Stomach (tissue), 9 donors: Measurements from ENCODE around the gene GHRHR. TPM values are rescaled to one million over a fixed set of nuclear protein-coding genes. Genes with fewer than 3 reads are reported as not detected.
A peak's percentile ranks its signal among the peaks of the same experiment; 100 is the strongest.

Source experiments
- DNase-seq, 2 donors: peaks; one replicate each; pipeline versions ENCODE4 v3.0.0 to v3.0.0-alpha.2; 2013 to 2019
- H3K27ac ChIP-seq, 5 donors: fragments of 200-600 bp in 4 of 5; sonication (generic) in 4 of 5; one replicate each; pipeline ENCODE4 v1.5.1; 2013 to 2019; ENCODE audit warnings: mild to moderate bottlenecking in 1 of 5, moderate library complexity in 1 of 5
- H3K27me3 ChIP-seq, 3 donors: fragments of 200-600 bp; sonication (generic); one replicate each; pipeline ENCODE4 v1.5.1; 2017 to 2019; ENCODE audit warnings: mixed run types in 1 of 3
- H3K36me3 ChIP-seq, 4 donors: fragments of 200-600 bp; sonication (generic); 1 replicate in 3 of 4; 2 replicates in 1 of 4; pipeline ENCODE4 v1.5.1; 2016 to 2019
- H3K4me1 ChIP-seq, 4 donors: fragments of 200-600 bp; sonication (generic); one replicate each; pipeline ENCODE4 v1.5.1; 2016 to 2019
- H3K4me3 ChIP-seq, 4 donors: fragments of 200-600 bp; sonication (generic) in 3 of 4; one replicate each; pipeline ENCODE4 v1.5.1; 2016 to 2019; ENCODE audit warnings: mild to moderate bottlenecking in 1 of 4
- H3K9me3 ChIP-seq, 4 donors: fragments of 200-600 bp; sonication (generic); one replicate each; pipeline ENCODE4 v1.5.1; 2016 to 2019
- CTCF ChIP-seq, 7 experiments: fragments of 450-650 bp in 4 of 7; fragments of 200-600 bp in 3 of 7; sonication (generic) in 3 of 7; IDR thresholded peaks; one replicate each; pipeline ENCODE4 v1.5.1; 2016 to 2019; ENCODE audit warnings: antibody characterized with exemption in 7 of 7, control low read depth in 2 of 7, mild to moderate bottlenecking in 1 of 7
- EP300 ChIP-seq: sonication (generic); formaldehyde crosslinking; IDR thresholded peaks from one replicate; pipeline ENCODE4 v1.6.1; 2017; ENCODE audit warnings: antibody characterized with exemption
- POLR2A ChIP-seq, 4 donors: fragments of 450-650 bp; IDR thresholded peaks; one replicate each; pipeline ENCODE4 v1.6.1; 2016; ENCODE audit warnings: antibody characterized with exemption in 4 of 4, control low read depth in 2 of 4, mild to moderate bottlenecking in 1 of 4, moderate library complexity in 1 of 4
- POLR2AphosphoS5 ChIP-seq, 3 donors: sonication (generic); formaldehyde crosslinking; IDR thresholded peaks; one replicate each; pipeline ENCODE4 v1.6.1; 2016; ENCODE audit warnings: antibody characterized with exemption in 3 of 3
- WGBS, 5 donors: extraction: QIAGEN DNeasy Blood & Tissue Kit in 3 of 5; methylation state at CpG; one replicate each; pipeline versions ENCODE4 v1.1.5 to v1.1.7; 2013 to 2018; 5-methylcytosine and 5-hydroxymethylcytosine counted together
- intact Hi-C: fragments of 100-400 bp; cut with DNase I; formaldehyde crosslinking; loops from one replicate; pipeline ENCODE4 v1.15.1; 2023; ENCODE audit warnings: low total_unique reads
- polyA plus RNA-seq, 3 donors: library from polyadenylated mRNA; stranded (reverse); fragments of 200-250 nt; gene quantifications; one replicate each; pipeline ENCODE4 v1.2.3, GENCODE V29; 2013
- total RNA-seq, 5 donors: library from RNA; depleted of rRNA; stranded (reverse); fragments of >200 nt; gene quantifications; one replicate each; pipeline versions ENCODE4 v1.1.0 to v1.2.3, GENCODE V29; 2014 to 2016
- donor health status: healthy with polysubstance abuse.
- donor health status: Bipolar disorder and iron deficiency.
- donor health status: healthy.

Gene GHRHR
- total and polyA plus RNA-seq, 8 donors: 0.33 TPM; not detected in 7

DNA sequence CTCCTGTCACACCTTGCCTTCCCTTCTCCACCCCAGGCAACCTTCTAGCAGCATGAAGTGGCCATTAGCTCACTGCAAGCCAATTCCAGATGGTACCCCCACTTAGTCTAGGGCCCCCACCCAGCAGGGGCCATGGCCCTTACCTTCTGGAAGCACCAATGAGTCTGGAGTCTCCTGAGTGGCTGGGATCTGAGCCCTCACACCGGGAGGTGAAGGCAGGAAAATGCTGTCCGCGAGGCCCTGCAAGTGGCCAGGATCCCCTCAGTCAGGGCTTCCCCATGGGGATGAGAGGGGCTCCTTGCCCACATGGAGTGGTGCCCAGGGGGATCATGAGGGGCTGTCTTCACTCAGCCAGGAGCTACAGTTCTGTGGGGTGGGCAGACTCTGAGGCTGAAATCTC lies 47.5 kb upstream of the GHRHR start:
- Histone ChIP-seq H3K4me3 (peak overlapping the region in 3 of 4 donors; percentile 9 to 46 (median 34)), H3K27ac (peak overlapping the region in 3 of 5 donors; percentile 13 to 82 (median 79)), H3K36me3 (no peaks in the 10 kb centered on the region), H3K27me3 (no peaks in the 10 kb centered on the region), H3K4me1 (peaks cover 5 to 59% (median 32%) of the 10 kb centered on the region in 4 donors), H3K9me3 (no peaks in the 10 kb centered on the region)
- no peak for DNase-seq
- TF ChIP-seq POLR2A (IDR thresholded peaks at IDR 0.05): no peak
- TF ChIP-seq POLR2AphosphoS5 (IDR thresholded peaks at IDR 0.05): no peak
- TF ChIP-seq EP300: no peak
- TF ChIP-seq CTCF (IDR thresholded peaks at IDR 0.05): no peak
- intact Hi-C loops: no loop called here
- 64 to 90% (median 88%) methylated on average over 3 of the region's 3 CpGs for WGBS, 5 donors

DNA sequence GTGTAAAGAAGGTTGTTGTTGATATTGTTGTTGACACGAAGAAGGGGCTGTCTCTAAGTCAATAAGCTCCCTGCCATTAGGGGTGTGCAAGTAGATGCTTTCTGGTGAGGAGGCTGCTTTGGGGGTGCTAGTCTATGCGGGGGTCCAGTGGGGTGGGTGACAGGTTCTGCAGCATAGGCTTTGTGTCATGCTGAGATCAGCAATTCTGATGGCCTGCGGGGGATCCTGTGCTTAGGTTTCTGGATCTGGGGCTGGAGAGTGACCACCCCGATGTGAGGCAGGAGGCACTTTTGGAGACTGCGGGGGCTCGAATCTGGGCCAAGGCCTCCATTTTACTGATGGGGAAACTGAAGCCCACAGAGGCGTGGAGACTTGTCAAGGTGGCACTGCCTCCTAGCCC lies 47.0 kb upstream of the GHRHR start:
- WGBS, 5 donors: 72 to 88% (median 83%) methylated on average over 6 to 7 of the region's 7 CpGs
- H3K4me1 ChIP-seq: peaks cover 5 to 59% (median 32%) of the 10 kb centered on the region in 4 donors
- peak overlapping the region in 3 of 5 donors; percentile 13 to 82 (median 79) for H3K27ac ChIP-seq
- peak overlapping the region in 1 of 4 donors; percentile 46 for H3K4me3 ChIP-seq
- DNase-seq: no peak
- H3K9me3 ChIP-seq: no peaks in the 10 kb centered on the region
- H3K36me3 ChIP-seq: no peaks in the 10 kb centered on the region
- TF ChIP-seq CTCF (IDR thresholded peaks at IDR 0.05) (no peak), EP300 (no peak), POLR2A (IDR thresholded peaks at IDR 0.05) (no peak), POLR2AphosphoS5 (IDR thresholded peaks at IDR 0.05) (no peak)
- intact Hi-C loops: no loop called here
- H3K27me3 ChIP-seq: no peaks in the 10 kb centered on the region

- peak overlapping the region in 2 of 5 donors; percentile 79 to 82 for H3K27ac ChIP-seq
- peaks cover 0 to 5% (median 1%) of the 10 kb centered on the region in 4 donors for H3K36me3 ChIP-seq
- no peak for DNase-seq
- H3K4me3 ChIP-seq: no peak overlapping the region
- WGBS, 5 donors: 77 to 90% (median 89%) methylated on average over 4 of the region's 4 CpGs
- H3K27me3 ChIP-seq: no peaks in the 10 kb centered on the region
- no peak for TF ChIP-seq CTCF (IDR thresholded peaks at IDR 0.05)
- no peak for TF ChIP-seq EP300
- no peak for TF ChIP-seq POLR2A (IDR thresholded peaks at IDR 0.05)
- TF ChIP-seq POLR2AphosphoS5 (IDR thresholded peaks at IDR 0.05): no peak
- H3K9me3 ChIP-seq: no peaks in the 10 kb centered on the region
- H3K4me1 ChIP-seq: peaks cover 5 to 65% (median 32%) of the 10 kb centered on the region in 4 donors
- intact Hi-C loops: no loop called here
Observed at GRCh38 chr7:30917216-30917893, 46.4 kb upstream of the GHRHR start.

GRCh38 chr7:30918676-30919075 lies 45.1 kb upstream of the GHRHR start:
- WGBS, 5 donors: 88 to 100% (median 96%) methylated on average over 1 to 4 of the region's 4 CpGs
- H3K4me1 ChIP-seq: peaks cover 5 to 64% (median 31%) of the 10 kb centered on the region in 4 donors
- TF ChIP-seq POLR2A (IDR thresholded peaks at IDR 0.05) (no peak), EP300 (no peak), CTCF (IDR thresholded peaks at IDR 0.05) (no peak), POLR2AphosphoS5 (IDR thresholded peaks at IDR 0.05) (no peak)
- no peaks in the 10 kb centered on the region for H3K27me3 ChIP-seq
- H3K36me3 ChIP-seq: peaks cover 0 to 18% (median 8%) of the 10 kb centered on the region in 4 donors
- H3K4me3 ChIP-seq: no peak overlapping the region
- no peaks in the 10 kb centered on the region for H3K9me3 ChIP-seq
- H3K27ac ChIP-seq: peak overlapping the region in 3 of 5 donors; percentile 26 to 68 (median 58)
- intact Hi-C loops: no loop called here
- no peak for DNase-seq
